HepG2 (cell line): ENCODE measurements around the gene SMCHD1. TPM values are rescaled to one million over a fixed set of nuclear protein-coding genes. Genes with fewer than 3 reads are reported as not detected.

ENCODE experiments used
- ATAC-seq: fragments of 200-7000 bp; cut with Tn5 transposase; 3 replicates; pipeline ENCODE4 v1.9.1; 2020; ENCODE audit warnings: mild to moderate bottlenecking, moderate library complexity
- BruUV-seq: library from RNA; stranded (reverse); fragments of 400-500 nt; replicated peaks from 2 replicates; lab custom pipeline; 2021; lab: Mats Ljungman, UMichigan
- CTCF ChIA-PET: fragments of 300-600 bp; formaldehyde crosslinking; extraction: SDS; loops from one replicate; lab custom pipeline; 2021; ENCODE audit warnings: low total read pairs, inconsistent platforms, low intra/inter-chr PET ratio; lab: Yijun Ruan, JAX
- POLR2A ChIA-PET: fragments of 350-600 bp; sonication (Branson Sonifier 250); formaldehyde crosslinking; loops from one replicate; lab custom pipeline; 2020; ENCODE audit warnings: antibody characterized with exemption, inconsistent platforms; lab: Yijun Ruan, JAX
- DNase-seq: peaks from one replicate; pipeline ENCODE4 v3.0.0-alpha.2; 2015; ENCODE audit warnings: low spot score
- FAIRE-seq: peaks from 3 replicates; lab custom pipeline; 2011; peaks lifted over from hg19 to GRCh38; lab: Jason Lieb, UNC
- H2AFZ ChIP-seq: one replicate; pipeline ENCODE4 v1.6.1; 2011; ENCODE audit warnings: low read length, inconsistent platforms
- H3K27ac ChIP-seq: fragments of 300-600 bp; 3 replicates; pipeline ENCODE4 v1.8.0; 2011; ENCODE audit warnings: mixed run types, mild to moderate bottlenecking, mixed read lengths, low read length, inconsistent platforms; ENCODE audit not compliant: insufficient read depth; ENCODE audit errors: extremely low read length
- H3K27me3 ChIP-seq, 2 experiments: fragments of 200-600 bp in 1 of 2; 2 replicates in 1 of 2; 3 replicates in 1 of 2; pipeline versions ENCODE4 v1.6.0 to v1.8.0; 2011; ENCODE audit warnings: low read length in 2 of 2, mild to moderate bottlenecking in 2 of 2, moderate library complexity in 2 of 2, inconsistent platforms in 1 of 2; ENCODE audit not compliant: insufficient read depth in 2 of 2, control insufficient read depth in 1 of 2
- H3K36me3 ChIP-seq, 2 experiments: fragments of 200-600 bp in 1 of 2; replicated peaks in 1 of 2; 2 replicates in 1 of 2; 3 replicates in 1 of 2; pipeline versions ENCODE4 v1.5.1 to v1.8.0; 2011; ENCODE audit warnings: low read length in 2 of 2, inconsistent platforms in 1 of 2; ENCODE audit not compliant: insufficient read depth in 2 of 2, control insufficient read depth in 1 of 2
- H3K4me1 ChIP-seq: 2 replicates; pipeline ENCODE4 v1.5.1; 2012; ENCODE audit warnings: low read length, inconsistent platforms; ENCODE audit not compliant: insufficient read depth
- H3K4me2 ChIP-seq: 2 replicates; pipeline ENCODE4 v1.6.0; 2011; ENCODE audit warnings: low read depth, low read length, inconsistent platforms
- H3K4me3 ChIP-seq, 3 experiments: fragments of 200-600 bp in 1 of 3; sonication (generic), shearing (Covaris generic) in 1 of 3; replicated peaks in 1 of 3; 2 replicates each; pipeline ENCODE4 v1.5.1; 2011 to 2016; ENCODE audit warnings: low read length in 3 of 3, inconsistent platforms in 2 of 3, low read depth in 2 of 3, mild to moderate bottlenecking in 2 of 3, control low read depth in 1 of 3, mixed read lengths in 1 of 3; ENCODE audit not compliant: insufficient read depth in 1 of 3
- H3K79me2 ChIP-seq: one replicate; pipeline ENCODE4 v1.6.1; 2011; ENCODE audit warnings: low read length, inconsistent platforms; ENCODE audit not compliant: insufficient read depth
- H3K9ac ChIP-seq: 2 replicates; pipeline ENCODE4 v1.6.0; 2011; ENCODE audit warnings: mild to moderate bottlenecking, low read depth, low read length, inconsistent platforms; ENCODE audit not compliant: insufficient read depth
- H3K9me3 ChIP-seq: 2 replicates; pipeline ENCODE4 v1.5.1; 2012; ENCODE audit warnings: mild to moderate bottlenecking, low read length
- H4K20me1 ChIP-seq: 2 replicates; pipeline ENCODE4 v1.6.0; 2011; ENCODE audit warnings: inconsistent platforms, mild to moderate bottlenecking, low read length, moderate library complexity; ENCODE audit not compliant: insufficient read depth
- BCL3 ChIP-seq: sonication (generic); formaldehyde crosslinking; IDR thresholded peaks from 2 replicates; pipeline ENCODE4 v1.5.1; 2020; ENCODE audit warnings: mild to moderate bottlenecking, missing genetic modification reagents, moderate library complexity
- HNRNPLL ChIP-seq: fragments of 200-400 bp; formaldehyde crosslinking; IDR thresholded peaks from 2 replicates; pipeline ENCODE4 v1.6.1; 2017; ENCODE audit warnings: mild to moderate bottlenecking, low read depth, low read length; ENCODE audit not compliant: poor library complexity, severe bottlenecking
- SP1 ChIP-seq, 2 experiments: fragments of 450-650 bp in 1 of 2; sonication (generic) in 1 of 2; formaldehyde crosslinking in 1 of 2; IDR thresholded peaks; 2 replicates each; pipeline versions ENCODE4 v1.4.0 to v1.6.1; 2016 to 2020; ENCODE audit warnings: missing genetic modification reagents in 1 of 2
- ZNF777 ChIP-seq: sonication (generic); formaldehyde crosslinking; IDR thresholded peaks from 2 replicates; pipeline ENCODE4 v1.4.0; 2020; ENCODE audit warnings: missing genetic modification reagents
- WGBS: methylation state at CpG from one replicate; pipeline ENCODE4 v1.1.6; 2017; ENCODE audit warnings: low lambda C conversion rate; 5-methylcytosine and 5-hydroxymethylcytosine counted together
- in situ Hi-C: cut with HindIII; loops from 2 replicates; pipeline ENCODE4 v1.10.0; 2017; ENCODE audit warnings: low pct_unique_long_range_greater_than_20kb; ENCODE audit not compliant: extremely low pct_ligation_motif_present
- intact Hi-C: fragments of 100-400 bp; cut with micrococcal nuclease; formaldehyde crosslinking; loops from one replicate; pipeline ENCODE4 v1.10.0; 2022; ENCODE audit not compliant: unreplicated experiment
- polyA plus RNA-seq, 8 experiments: library from polyadenylated mRNA; depleted of rRNA in 3 of 8; stranded (reverse) in 7 of 8; unstranded in 1 of 8; fragments of >200 nt; fragmentation: Illumina TruSeq in 4 of 8; extraction: Trizol in 4 of 8; gene quantifications; 2 replicates each; pipeline versions ENCODE4 v1.2.1 to v1.2.3, GENCODE V29; 2011 to 2016; ENCODE audit warnings: low read depth in 4 of 8, missing spikeins in 1 of 8, mixed read lengths in 1 of 8; ENCODE audit not compliant: insufficient read depth in 1 of 8
- total RNA-seq, 5 experiments: library from RNA; depleted of rRNA; stranded (reverse); fragments of >200 nt; fragmentation: Illumina TruSeq; extraction: Trizol; gene quantifications; 2 replicates each; pipeline ENCODE4 v1.2.3, GENCODE V29; 2016; ENCODE audit warnings: low read depth in 1 of 5

The SMCHD1 gene
- total and polyA plus RNA-seq, 2 of the 13 experiments (the other 11 are each of a cell fraction or from before 2014, with no cell fraction given), result 21.4 to 93.6 TPM

DNA sequence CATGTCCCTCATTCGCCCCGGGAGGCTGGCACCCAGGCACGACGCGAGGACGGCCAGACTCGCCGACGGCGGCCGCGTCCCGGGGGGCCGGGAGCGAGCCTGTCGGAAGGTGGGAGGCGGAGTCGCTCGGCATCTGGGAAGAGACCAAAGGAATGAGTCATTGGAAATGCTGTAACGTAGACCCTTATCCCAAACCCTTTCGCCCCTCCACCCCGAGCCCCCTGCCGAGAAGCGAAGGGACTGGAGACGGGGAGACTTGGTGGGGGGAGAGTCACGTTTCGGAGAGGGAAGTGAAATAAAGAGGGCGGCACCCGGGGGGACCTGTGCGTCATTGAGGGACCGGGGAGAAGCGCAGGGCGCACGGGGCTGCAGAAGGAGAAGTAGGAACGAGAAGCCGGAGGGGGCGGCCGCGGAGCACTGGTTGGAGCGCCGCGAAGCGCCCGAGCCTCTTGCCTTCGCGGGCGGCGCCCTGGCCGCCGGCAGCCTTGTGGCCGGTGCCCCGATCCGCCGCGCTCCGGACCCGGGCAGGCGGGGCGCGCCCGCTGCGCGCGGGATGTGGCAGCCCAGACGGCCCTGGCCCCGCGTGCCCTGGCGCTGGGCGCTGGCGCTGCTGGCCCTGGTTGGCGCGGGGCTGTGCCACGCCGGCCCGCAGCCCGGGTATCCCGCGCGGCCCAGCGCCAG, 191.2 kb downstream of the SMCHD1 start, which contains the start of gene EMILIN2:
Gene EMILIN2 (plus strand): TSS at position 371 of the 681 bp plus-strand sequence. CDS start 183 bp downstream, at position 554.
- CTCF ChIA-PET, result no interaction called here
- Histone ChIP-seq H3K9me3 (no peaks in the 10 kb centered on the region), H4K20me1 (no peaks in the 10 kb centered on the region), H3K36me3 (no peaks in the 10 kb centered on the region), H3K27ac (no peak within 1 kb of the TSS), H3K27me3 (peaks cover 2 to 60% of the 10 kb centered on the region in 2 experiments; a peak in 4 of 5 replicates), H3K79me2 (no peaks in the 10 kb centered on the region), H3K4me1 (peaks cover 6% of the 10 kb centered on the region; the same call in 1 of the 2 replicates), H3K4me2 (peak within 1 kb of the TSS; percentile 59), H2AFZ (no peak within 1 kb of the TSS), H3K4me3 (peak within 1 kb of the TSS; percentile 29 to 50 (median 31); a peak in 3 of 6 replicates), H3K9ac (no peak within 1 kb of the TSS)
- no TSS peak for BruUV-seq
- in situ Hi-C loops, result no loop called here
- no peak for FAIRE-seq
- DNase-seq, result no peak
- ATAC-seq, result peak; percentile 57
- TF ChIP-seq ZNF777 (CRISPR knock-in tag), result 0 out of 2 replicates have a peak, but pooled peaks have one; percentile 36
- TF ChIP-seq HNRNPLL, result peak; percentile 24
- no peak for TF ChIP-seq BCL3 (CRISPR knock-in tag)
- no peak for TF ChIP-seq SP1 (IDR thresholded peaks at IDR 0.05)
- no peak for TF ChIP-seq SP1 (CRISPR knock-in tag; IDR thresholded peaks at IDR 0.05)
- intact Hi-C loops, result no loop called here
- 8% methylated on average over 26 of the region's 80 CpGs for WGBS
- POLR2A ChIA-PET, result no interaction called here
